GM21390 (cell line): ENCODE data around the gene EIF4G3.

ENCODE experiments used
- ATAC-seq: cut with Tn5 transposase; IDR thresholded peaks from one replicate; pipeline ENCODE4 v1.9.1; 2021; ENCODE audit not compliant: unreplicated experiment

The EIF4G3 gene

DNA sequence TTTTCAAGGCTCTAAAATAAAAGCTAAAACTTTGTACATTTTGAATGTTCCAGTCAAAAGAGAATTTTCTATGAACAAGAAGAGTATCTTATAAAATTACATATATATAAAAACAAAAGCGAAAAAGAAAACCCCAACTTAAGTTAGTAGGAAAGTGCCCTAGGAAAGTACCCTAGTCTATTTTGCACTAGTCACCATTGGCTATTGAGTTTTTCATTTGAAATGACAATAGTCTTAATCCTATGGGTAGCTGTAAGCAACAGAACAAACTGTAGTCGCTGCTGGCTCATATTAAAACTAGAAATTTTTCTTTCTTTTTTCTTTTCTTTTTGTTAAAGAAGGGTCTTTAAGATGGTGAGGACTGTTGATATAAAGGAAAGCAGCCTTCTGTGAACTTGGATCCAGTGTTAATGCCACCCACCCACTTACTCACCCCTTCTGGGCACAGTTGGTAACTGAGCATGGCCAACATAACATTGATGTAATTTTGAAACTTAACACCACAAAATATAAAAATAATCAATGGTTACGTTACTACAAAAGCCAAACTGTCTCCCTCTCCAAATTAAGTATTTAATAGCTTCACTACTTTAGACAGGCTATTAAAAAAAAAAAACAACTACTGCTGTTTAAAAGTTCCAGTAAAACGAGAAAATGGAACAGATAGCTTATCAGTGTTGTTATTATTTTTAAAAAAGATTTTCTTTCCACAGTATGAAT is 177.0 kb downstream of the EIF4G3 start:
- no peak for ATAC-seq

DNA sequence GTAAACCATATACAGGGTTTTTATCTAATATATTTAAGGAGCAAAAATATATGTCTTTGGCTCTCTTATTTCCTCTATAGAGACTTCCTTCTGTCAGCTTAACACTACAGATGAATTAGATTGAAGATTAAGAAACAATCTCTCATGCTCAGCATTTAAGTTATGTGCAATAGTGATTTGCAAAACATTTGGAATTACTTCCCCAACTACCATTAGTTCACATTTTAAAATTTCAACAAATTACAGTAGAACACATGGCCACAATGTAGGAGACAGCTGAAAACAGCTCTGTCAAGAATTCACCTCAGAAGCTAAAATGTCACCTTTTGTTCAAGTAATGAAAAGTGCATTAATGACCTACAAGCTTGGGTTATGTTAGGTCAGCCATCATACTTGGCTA is 177.9 kb downstream of the EIF4G3 start:
- ATAC-seq = no peak

DNA sequence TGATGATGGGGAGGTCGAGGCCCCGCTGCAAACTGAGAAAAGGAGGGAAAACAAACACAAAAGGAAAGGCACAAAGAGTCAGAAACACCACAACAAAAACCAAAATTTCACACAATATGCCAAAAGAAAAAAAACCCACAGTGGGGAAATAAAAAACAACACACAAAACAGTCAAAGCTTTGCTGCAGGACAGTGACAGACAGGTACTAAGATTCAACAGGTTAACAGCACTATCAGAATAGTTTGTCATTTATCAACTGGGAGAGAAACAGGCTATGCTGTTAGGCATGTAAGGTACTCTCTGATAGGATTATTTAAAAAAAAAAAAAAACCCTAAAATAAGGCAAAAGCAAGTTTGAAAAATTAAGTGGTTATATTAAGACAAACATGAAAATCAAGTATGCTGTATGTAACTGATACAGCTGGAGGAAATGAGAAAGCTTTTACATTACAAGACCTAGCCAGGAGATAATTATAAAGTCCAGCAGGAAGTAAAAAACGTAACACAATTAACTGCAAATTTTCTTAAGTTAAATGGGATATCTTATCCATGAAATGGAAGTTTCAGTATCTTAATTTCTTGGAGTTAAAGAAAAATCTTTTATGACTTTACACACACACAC is 179.0 kb downstream of the EIF4G3 start:
- ATAC-seq = no peak

DNA sequence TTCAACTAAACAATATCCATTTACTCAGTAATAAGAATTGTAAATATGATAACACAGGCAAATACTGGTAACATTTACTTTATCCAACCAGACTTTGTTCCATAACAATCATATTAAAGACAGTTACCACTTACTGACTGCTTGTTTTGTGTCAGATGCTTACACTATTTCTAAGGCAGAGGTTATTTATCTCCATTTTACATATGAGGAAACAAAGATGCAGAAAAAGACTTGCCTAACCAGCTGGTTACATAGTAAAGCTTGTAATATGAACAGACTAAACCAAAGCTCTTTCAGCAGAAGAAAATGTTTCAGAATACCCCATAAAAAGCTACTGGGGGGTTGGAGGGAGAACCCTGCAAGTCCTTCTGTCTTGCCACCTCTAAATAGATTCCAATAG is 180.1 kb downstream of the EIF4G3 start:
- no peak for ATAC-seq

- ATAC-seq = no peak
Observed at GRCh38 chr1:20993716-20994575, 182.8 kb downstream of the EIF4G3 start.

DNA sequence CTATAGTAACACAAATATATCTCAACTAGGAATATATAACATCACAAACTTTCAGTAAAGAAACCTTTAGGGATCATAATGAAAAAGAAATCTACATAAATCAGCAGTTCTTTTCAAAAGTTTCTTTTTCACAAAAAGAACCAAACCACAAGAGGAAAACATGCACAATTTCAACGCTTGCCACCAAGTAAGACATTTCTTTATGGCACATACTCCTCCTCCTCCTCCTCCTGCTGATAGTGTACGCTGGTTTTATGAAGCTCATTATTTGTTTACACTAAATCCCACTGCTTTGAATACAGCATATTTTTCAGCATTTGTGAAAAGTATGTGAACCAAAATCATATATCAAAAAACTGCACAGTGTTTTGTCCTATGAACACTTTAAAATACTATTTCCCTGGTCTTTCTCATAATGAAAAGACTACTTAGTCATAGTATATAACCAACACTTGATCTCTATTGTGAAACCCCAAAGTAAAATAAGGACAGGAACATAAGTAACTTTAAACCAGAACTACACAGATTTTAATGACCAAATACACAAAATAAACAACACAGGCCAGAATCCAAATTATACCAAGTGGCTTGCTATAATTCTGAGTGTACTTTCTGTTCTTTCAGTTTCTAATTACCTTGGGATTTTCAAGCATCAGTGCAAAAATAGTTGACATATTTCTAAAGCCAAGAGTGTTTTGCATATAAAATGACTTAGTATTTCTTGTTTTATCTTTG is 184.2 kb downstream of the EIF4G3 start:
- no peak for ATAC-seq

DNA sequence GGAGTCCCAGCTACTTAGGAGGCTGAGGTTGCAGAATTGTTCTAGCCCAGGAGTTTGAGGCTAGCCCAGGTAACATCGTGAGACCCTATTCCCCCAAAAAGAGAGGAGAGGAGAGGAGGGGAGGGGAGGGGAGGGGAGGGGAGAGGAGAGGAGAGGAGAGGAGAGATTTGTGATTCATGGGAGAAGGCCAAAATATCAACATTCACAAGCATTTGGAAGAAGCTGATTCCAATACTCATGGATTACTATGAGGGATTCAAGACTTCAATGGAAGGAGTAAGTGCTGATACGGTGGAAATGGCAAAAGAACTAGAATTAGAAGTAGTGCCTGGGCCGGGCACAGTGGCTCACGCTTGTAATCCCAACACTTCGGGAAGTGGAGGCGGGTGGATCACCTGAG is 187.8 kb downstream of the EIF4G3 start:
- no peak for ATAC-seq

DNA sequence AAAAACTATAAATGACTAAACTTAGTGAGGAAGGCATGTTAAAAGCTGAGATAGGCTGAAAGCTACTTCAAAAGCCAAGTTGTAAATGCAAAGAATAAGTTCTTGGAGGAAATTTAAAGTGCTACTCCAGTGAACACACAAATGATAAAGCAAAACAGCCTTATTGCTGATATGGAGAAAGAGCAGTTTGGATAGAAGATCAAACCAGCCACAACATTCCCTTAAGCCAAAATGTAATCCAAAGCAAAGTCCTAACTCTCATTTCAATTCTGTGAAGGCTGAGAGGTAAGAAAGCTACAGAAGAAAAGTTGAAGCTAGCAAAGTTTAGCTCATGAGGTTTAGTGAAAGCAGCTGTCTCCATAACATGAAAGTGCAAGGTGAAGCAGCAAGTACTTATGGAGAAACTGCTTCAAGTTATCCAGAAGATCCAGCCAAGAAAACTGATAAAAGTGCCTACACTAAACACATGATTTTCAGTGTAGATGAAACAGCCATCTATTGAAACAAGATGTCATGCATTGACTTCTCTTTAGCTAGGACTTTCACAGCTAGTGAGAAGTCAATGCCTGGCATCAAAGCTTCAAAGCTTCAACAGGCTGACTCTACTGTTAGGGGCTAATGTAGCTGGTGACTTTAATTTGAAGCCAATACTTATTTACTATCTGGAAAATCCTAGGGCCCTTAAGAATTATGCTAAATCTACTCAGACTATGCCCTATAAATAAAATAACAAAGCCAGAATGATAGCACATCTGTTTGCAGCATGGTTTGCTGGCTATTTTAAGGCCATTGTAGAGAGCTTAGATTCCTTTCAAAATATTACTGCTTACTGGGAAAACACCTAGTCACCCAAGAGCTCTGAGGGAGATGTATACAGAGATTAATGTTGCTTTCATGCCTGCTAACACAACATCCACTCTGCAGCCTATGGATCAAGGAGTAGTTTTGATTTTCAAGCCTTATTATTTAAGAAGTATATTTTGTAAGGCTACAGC is 188.6 kb downstream of the EIF4G3 start:
- ATAC-seq = no peak

DNA sequence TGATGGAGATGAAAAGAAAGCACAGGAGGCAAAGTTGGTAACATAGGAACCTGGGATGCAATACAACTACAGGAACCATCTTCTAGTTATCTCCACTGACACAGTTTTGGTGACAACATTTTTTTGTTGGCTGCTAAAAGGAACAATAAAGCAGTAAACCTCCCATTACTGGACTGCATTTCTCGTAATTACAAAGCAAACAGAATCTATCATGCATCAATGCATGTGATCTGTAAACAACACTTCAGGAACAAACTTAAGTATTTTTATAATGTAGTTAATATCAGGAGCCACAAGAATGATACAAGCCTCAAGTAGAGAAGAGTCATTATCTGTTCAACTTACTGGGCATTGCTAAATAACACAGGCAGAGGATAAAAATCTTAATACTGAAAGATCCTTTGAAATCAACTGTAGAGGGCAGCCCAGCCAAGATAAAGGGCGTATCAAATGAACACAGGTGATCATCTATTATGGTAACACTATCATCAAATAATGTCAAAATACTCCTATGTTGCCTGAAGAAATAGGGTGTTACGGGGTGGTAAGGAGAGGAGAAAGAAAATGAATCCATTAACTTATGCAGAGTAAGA is 193.3 kb downstream of the EIF4G3 start:
- no peak for ATAC-seq

DNA sequence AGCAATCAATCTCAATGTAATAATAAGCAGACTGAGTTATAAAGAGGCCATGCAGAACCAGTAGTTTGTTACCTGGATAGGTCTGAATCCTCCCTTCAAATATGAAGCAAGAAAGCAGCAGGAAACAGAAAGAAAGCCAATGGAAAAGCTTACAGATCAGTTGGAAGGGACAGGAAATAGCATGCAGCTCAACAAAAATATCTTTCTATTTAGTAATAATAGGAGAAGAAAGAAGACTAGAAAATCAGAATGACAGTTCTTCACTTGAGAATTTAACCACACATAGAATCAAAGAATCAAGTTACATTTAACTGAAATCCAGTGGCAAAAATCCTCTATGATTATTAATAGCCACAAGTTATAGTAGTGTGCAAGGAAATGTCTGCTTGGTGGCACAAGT is 194.4 kb downstream of the EIF4G3 start:
- no peak for ATAC-seq

DNA sequence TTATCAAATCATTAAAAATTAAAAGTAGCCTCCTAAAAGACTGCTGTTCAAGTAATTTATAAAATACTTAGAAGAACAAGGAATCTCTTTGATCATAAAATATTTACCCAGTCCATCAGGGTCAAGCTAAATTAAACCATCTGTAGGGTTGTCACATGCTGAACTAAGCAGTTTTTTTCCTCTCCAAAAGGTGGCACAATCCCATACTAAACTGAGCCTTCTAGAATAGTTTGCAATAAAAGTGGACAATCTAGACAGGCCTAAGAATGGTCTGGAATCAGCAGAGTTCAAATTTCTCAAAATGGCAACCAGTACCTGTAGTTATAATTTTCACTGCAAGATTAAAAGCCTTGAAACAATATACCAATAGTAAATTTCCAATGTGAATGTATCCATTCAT is 194.8 kb downstream of the EIF4G3 start:
- no peak for ATAC-seq

DNA sequence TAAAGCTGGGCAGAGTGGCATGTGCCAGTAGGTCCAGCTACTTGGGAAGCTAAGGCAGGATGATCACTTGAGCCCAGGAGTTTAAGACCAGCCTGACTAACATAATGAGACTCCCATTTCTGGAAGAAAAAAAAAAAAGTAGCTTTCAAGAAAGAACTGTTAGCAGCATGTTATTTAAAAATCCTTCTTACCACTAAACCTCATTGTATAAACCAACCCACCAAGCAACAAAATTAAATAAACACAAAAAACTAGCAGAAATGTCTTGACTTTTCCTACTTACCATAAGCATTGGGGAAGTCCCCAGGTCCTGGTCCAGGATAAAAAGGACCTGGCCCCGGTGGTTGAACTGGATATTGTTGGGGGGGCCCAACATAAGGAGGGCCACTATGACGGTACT is 196.6 kb downstream of the EIF4G3 start:
- no peak for ATAC-seq

DNA sequence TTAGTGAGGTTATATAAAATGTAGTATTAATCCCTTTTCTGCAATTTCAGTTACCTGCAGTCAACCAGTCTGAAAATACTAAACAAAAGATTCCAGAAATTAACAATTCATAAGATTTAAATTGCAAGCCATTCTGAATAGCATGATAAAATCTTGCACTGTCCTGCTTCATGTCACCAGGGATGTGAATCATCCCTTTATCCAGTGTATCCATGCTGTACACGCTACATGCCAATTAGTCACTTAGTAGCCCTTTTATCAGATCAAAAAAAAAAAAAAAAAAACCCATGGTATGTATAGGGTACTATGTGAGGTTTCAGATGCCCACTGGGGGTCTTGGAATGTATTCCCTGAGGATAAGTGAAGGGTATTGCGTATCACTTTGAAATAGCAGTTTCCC is 198.3 kb downstream of the EIF4G3 start:
- ATAC-seq = no peak

DNA sequence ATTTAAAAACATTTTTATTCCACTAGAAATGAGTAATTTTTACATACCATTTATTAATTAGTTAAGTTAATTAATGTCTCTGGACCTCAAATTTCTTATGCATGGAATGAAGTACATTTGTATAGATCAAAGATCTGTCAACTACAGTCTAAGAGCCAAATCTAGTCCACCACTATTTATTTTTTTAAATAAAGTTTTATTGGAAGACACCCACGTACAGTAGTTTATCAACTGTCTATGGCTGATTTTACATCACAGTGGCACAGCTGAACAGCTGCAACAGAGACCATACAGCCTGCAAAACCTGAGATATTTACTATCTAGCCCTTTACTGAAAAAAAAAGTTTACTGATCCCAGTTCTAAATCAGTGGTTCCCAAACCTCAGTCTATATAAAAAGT is 201.0 kb downstream of the EIF4G3 start:
- ATAC-seq = no peak

DNA sequence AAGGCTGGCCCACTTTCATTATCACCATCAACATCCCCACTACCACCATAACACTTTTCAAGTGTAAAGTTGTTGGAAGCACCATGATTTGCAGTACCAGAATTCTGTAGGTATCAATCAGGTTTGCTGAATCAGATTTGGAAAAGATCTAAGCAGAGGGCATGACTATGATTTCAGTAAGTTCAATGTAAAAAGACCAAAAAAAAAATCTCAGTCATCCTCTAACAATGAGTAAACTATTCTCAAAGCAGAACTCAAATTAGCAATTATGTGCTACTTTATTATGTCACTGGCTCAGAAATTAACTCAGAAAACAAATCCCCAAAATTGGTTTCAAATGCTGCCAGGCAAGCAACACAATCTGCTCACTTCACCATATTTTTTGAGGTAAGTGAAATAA is 201.7 kb downstream of the EIF4G3 start:
- no peak for ATAC-seq

DNA sequence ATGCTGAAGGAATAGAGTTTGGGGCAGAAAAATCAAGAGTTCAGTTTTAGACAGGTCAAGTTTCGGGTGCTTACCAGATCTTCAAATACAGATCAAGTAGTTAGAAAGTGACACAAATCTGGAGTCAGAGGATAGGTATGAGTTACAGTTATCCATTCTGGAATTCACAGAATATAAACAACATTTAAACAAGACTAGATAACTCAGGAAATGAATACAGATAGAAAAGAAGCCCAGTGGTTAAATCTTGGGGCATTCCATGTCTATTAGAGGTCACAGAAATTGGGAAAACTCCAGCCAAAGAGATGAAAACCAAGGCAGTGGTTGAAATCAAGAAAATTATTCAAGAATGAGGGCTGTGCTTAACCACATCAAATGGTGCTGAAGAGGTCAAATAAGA is 202.6 kb downstream of the EIF4G3 start:
- ATAC-seq = no peak

- ATAC-seq = no peak
Observed at GRCh38 chr1:20972855-20973254, 203.8 kb downstream of the EIF4G3 start.

- peak; percentile 87 for ATAC-seq
Observed at GRCh38 chr1:20964540-20965484, 211.9 kb downstream of the EIF4G3 start.
